HG02981 (cell line): Measurements from ENCODE around the gene MDK.

ENCODE experiments used
- ATAC-seq: cut with Tn5 transposase; IDR thresholded peaks from one replicate; pipeline ENCODE4 v1.9.1; 2021; ENCODE audit warnings: mild to moderate bottlenecking, moderate library complexity; ENCODE audit not compliant: unreplicated experiment

MDK gene

GRCh38 chr11:46381048-46381818 is at the start of gene MDK:
Gene MDK, plus strand, starts transcription at chr11:46381669. Its CDS starts 389 bp downstream, at chr11:46382058.
- no peak for ATAC-seq

DNA sequence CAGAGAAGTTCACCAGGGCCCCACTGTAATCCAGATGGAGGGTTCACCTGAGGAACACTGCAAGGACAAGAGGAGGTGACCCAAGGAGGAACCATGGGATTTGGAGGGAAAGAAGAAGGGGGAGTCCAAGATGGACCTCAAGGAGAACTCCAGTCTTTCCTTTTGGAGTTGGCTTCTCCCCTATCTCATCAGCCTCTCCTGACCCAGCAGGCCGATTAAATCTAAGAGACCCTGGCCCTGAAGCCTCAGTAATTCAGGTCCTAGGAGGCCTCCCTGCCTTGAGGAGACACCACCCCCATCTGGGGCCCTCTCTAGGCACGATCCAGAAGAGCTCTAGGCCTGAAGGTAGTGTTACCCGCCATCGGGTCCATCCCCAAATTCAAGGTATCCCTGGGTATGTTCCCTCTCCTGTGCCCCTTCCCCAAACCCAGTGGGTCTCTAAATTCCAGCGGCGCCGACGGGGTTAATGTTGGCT is 49.3 kb upstream of the MDK start:
- no peak for ATAC-seq

GRCh38 chr11:46332568-46333393 is 48.7 kb upstream of the MDK start:
- ATAC-seq = no peak

DNA sequence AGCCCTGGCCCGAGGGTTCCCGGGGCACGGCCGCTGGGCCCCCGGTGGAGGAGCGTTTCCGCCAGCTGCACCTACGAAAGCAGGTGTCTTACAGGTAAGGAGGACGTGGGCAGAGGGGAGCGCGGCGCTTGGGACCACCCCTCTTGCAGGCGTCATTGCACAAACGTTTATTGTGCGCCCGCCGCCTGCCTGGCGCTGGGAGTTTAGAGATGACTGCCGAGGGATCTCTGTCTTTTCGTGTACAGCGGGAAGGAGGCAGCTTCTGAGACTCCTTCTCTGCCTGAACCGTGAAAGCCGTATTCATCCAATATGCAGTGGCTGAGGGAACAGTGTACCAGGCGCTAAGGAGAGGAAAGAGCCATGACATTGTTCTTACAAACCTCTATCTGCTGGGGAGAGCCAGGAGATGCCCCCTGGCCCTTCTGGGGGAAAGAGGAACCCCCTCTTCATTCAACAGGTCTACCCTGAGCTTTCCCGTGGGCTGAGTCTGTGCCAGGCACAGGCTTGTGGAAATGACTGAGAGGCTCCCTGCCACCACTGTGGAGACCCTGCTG is 48.0 kb upstream of the MDK start:
- ATAC-seq = no peak

- ATAC-seq = no peak
These were observed 47.3 kb upstream of the MDK start for GRCh38 chr11:46334211-46334610.

DNA sequence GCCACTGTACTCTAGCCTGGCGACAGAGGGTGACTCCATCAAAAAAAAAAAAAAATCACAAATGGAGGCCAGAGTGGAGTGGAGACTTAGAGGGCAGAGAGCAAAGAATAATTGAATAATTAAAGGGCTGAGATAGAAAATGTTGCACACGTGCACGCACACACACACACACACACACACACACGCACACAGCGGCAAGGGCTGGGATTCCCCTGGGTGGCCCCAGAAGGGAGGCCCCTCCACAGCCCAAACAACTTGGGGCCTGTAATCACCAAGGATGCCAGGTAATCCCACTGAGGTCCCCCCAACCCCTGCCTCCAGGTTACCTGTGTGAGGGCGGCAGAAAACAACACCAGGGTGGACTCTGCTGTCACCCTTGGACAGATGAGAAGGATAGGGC is 46.2 kb upstream of the MDK start:
- ATAC-seq = no peak

DNA sequence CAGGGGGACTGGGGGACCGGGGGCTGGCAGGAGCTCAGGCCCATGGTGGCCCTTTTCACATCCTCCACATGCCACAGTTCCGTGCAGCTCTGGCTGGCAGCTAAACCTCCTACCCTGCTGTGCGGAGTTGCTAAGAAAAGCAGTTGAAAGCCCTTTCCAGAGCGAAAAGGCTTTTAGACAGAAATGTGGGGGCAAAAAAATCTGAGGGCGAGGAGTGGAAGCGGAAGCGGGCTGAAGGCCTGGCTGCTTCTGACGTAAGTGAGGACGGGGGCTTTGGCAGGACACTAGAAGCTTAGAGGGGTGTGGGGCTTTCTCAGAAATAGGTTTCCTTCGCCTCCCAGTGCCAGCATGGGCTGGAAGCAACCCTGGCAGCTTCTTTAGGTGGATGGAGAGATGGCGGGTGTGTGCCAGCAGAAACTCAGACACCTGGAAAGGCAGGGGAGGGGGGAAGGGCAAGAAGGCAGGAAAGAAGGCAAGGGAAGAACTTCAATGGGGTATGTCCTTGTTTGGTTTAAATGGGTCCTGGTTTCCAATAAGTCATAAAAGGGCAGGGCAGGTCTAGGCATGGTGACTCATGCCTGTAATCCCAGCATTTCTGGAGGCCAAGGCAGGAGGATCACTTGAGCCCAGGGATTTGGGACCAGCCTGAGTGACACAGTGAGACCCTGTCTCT is 45.4 kb upstream of the MDK start:
- ATAC-seq = no peak

DNA sequence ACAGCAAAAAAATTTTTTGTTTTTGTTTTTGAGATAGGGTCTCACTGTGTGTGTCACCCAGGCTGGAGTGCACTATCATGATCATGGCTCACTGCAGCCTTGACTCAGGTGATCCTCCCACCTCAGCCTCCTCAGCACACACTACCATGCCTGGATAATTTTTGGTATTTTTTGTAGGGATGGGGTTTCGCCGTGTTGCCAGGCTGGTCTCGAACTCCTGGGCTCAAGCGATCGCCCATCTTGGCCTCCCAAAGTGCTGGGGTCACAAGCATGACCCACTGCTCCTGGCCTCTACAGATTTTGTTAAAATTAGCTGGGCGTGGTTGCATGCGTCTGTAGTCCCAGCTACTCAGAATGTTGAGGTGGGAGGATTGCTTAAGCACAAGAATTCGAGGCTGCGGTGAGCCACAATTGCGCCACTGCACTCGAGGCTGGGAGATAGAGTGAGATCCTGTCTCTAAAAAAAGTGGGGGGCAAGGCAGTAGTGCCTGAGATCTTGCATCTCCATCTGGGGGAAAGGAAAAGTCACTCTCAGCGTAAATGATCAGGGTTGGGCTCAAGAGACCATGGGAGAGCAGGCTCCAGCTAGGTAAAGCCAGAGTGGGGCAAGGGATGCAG is 44.8 kb upstream of the MDK start:
- ATAC-seq = no peak

DNA sequence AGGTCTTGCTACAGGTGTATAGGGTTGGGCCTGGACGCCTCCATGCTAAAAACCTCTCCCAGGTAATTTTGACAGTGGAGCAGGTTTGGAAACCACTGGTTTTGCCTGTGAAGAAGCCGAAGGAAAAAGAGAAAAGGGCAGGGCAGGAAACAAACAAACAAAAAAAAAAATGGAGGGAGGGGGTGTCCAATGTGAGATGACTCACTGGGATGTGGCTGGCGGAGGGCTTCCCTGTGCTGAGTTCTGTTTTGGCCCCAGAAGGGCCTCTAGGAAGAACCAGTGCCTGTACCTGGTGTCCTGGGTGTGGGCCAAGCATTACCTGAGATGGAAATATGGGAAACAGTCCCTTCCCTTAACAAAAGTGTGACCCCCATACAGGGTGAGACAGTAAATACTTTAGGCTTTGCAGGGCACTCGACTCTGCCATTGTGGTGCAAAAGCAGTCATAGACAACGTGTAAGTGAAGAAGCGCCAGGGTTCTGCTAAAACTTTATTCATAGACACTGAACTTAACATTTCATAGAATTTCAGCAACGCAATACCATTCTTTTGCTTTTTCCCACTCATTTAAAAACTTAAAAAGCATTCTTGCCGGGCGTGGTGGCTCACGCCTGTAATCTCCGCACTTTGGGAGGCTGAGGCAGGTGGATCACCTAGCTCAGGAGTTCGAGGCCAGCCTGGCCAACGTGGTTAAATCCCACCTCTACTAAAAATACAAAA is 43.7 kb upstream of the MDK start:
- ATAC-seq = no peak

GRCh38 chr11:46338636-46338987 is 42.9 kb upstream of the MDK start:
- ATAC-seq = no peak

DNA sequence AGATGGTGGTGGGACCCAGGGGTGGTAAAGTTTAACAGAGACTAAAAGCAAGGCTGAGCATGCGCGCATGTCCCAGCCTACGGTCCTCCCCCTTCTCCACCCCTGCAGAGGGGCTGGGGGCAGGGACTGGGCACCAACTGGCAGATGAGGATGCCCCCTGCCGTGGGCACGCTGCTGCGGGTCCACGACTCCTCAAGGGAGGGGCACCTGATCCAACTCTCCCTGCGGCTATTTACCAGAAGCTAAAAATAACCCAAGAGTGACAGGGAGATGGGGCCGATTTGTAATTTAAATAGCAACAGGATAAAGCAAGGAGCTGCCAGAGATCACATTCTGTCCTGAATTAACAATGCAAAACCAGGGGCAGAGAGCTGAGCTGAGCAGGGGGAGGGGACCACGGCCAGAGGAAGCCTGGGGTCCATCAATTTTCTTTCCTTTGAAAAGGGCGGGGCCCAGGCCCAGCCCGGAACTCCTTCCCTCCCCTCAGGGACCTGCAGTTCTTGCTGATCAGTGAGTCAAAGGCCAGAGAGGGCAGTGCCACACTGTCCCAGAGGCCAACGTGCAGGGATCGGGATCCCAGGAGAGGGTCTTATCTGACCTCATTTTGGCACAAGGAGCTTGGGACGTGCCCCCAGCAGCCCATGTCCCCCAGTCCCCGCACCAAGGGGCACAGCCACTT is 42.3 kb upstream of the MDK start:
- no peak for ATAC-seq

DNA sequence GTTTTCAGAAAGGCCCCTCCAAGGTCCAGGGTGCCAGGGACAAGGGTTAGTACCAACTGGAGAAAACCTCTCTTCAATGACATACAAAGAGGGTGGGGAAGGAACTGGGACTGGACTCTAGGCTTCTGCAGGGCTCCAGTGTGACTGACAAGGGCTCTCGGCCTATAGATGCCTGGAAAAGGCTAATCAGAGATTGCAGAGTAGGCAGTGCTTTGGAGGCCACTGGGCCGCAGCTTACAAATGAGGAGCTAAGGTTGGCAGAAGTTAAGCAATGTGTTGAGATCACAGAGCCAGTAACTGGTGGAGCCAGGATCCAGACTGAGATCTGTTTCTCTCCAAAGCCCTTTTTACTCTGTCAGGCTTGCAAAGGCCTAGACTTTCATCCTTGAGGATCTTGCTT is 41.7 kb upstream of the MDK start:
- no peak for ATAC-seq

- no peak for ATAC-seq
These were observed 40.0 kb upstream of the MDK start for GRCh38 chr11:46341454-46341853.

DNA sequence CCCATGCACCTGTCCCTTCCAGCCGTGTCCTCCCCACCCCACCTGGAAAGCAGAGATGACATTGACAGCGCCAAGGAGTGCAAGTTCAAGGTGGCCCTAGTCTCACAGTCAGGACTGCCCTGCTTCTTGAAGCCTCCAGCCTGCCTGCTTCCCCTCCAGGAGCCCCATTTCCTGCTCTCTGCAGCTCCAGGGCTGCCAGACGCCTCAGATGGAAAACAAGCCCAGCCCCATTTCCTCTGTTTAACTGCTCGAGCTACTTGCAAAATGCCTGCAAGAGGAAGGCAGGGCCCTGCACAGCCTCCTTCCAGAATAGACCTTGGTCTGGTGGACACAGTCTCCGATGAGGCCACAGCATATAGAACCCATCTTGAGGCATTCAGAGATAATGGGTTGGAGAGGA is 39.2 kb upstream of the MDK start:
- no peak for ATAC-seq

DNA sequence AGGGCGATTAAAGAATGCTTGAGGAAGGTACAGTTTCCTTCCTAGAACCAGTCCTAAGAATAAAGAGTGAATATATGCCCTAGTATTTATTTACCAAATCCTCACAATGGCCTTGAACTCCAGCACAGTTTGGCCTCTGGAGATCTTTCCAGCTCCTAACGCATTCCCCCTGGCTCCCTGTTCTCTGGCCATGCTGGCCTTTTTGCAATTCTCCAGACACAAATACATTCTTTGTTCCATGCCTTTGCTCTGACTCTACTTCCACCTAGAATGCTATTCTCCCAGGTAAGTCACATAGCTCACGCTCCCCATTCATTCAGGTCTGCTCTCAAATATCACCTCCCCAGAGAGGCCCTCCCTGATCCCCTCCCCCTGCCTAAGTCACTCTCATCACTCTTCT is 37.9 kb upstream of the MDK start:
- no peak for ATAC-seq

GRCh38 chr11:46345131-46345597 is 36.3 kb upstream of the MDK start:
- ATAC-seq = no peak

- ATAC-seq = no peak
These were observed 35.5 kb upstream of the MDK start for GRCh38 chr11:46345881-46346484.

DNA sequence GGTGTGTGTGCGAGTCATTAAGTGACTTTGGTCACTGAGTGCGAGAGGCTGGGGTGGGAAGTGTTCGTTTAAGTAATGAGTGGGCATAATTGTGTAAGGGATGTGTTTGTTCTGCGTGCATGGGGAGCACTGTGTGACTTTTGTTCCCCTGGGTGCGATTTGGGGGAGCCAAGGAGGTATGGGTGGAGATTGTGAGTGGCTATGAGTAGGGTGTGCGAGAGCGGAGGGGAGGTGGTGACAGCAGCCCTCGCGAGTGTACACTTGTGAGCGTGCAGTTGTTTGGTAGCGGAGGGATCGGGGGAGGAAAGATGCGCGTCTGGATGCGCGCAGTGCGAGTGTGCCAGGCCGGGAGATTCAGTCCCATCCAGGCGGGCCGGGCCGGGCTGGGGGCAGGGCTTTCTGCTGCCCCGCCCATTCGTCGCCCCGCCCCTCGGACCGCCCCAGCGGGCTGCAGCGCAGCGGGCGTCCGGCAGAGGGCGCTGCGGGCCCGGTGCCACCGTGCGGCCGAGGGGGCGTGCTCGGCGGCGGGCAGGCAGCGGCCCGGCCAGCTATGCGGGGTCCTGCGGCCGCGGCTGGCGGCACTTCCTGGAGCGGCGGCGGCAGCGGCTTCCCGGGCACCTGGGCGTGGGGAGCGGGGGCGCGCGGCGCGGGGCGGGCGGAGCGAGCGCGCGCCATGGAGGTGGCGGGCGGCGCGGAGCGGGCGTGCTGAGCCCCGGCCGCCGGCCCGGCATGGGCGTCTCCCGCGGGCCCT is 34.4 kb upstream of the MDK start, which contains the start of gene DGKZ:
TSS of gene DGKZ (plus strand) at position 578 of the 751 bp plus-strand sequence. CDS start 197 bp downstream, outside the sequence.
- peak; percentile 57 for ATAC-seq
